ENCODE data around the gene USP6NL.

The USP6NL gene

GRCh38 chr10:11443468-11444154 is 167.8 kb downstream of the USP6NL start:
- H3K4me3 ChIP-seq (ENCODE audit: low read depth, low read length) = no peak overlapping the region
- DNase-seq (ENCODE audit: low read depth, low spot score) = no peak
- TF ChIP-seq, protein P1, sequence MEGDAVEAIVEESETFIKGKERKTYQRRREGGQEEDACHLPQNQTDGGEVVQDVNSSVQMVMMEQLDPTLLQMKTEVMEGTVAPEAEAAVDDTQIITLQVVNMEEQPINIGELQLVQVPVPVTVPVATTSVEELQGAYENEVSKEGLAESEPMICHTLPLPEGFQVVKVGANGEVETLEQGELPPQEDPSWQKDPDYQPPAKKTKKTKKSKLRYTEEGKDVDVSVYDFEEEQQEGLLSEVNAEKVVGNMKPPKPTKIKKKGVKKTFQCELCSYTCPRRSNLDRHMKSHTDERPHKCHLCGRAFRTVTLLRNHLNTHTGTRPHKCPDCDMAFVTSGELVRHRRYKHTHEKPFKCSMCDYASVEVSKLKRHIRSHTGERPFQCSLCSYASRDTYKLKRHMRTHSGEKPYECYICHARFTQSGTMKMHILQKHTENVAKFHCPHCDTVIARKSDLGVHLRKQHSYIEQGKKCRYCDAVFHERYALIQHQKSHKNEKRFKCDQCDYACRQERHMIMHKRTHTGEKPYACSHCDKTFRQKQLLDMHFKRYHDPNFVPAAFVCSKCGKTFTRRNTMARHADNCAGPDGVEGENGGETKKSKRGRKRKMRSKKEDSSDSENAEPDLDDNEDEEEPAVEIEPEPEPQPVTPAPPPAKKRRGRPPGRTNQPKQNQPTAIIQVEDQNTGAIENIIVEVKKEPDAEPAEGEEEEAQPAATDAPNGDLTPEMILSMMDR (IDR thresholded peaks at IDR 0.05; ENCODE audit: low read depth, low read length) = no peak
- in situ Hi-C loops (cut with HindIII; ENCODE audit: low sequenced_read_pairs) = no loop called here

- DNase-seq (ENCODE audit: low read depth, low spot score) = no peak
- H3K4me3 ChIP-seq (ENCODE audit: low read depth, low read length) = no peak overlapping the region
- TF ChIP-seq, protein P1 (IDR thresholded peaks at IDR 0.05; ENCODE audit: low read depth, low read length) = no peak
- in situ Hi-C loops (cut with HindIII; ENCODE audit: low sequenced_read_pairs) = no loop called here
Observed at GRCh38 chr10:11442001-11442773, 169.3 kb downstream of the USP6NL start.

DNA sequence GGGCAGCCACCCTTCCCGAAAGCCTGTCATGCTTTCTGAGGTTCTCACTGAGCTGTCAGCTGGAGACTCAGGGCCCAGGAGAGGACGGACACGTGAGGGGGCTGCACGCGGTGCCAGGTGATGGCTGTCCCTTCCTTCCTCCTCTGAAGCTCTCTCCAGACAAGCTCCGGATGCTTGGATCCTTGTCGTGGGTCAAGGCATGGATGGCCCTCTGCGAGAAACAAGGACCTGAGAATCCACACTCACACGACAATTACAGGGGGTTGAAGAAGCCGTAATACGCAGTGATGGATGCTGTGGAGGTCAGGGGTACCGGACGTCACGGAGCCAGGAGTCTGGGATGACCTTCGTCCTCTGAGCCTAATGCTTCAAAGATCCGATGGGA is 170.3 kb downstream of the USP6NL start:
- no peak for DNase-seq (ENCODE audit: low read depth, low spot score)
- H3K4me3 ChIP-seq (ENCODE audit: low read depth, low read length) = no peak overlapping the region
- TF ChIP-seq, protein P1 (IDR thresholded peaks at IDR 0.05; ENCODE audit: low read depth, low read length) = no peak
- in situ Hi-C loops (cut with HindIII; ENCODE audit: low sequenced_read_pairs) = no loop called here

DNA sequence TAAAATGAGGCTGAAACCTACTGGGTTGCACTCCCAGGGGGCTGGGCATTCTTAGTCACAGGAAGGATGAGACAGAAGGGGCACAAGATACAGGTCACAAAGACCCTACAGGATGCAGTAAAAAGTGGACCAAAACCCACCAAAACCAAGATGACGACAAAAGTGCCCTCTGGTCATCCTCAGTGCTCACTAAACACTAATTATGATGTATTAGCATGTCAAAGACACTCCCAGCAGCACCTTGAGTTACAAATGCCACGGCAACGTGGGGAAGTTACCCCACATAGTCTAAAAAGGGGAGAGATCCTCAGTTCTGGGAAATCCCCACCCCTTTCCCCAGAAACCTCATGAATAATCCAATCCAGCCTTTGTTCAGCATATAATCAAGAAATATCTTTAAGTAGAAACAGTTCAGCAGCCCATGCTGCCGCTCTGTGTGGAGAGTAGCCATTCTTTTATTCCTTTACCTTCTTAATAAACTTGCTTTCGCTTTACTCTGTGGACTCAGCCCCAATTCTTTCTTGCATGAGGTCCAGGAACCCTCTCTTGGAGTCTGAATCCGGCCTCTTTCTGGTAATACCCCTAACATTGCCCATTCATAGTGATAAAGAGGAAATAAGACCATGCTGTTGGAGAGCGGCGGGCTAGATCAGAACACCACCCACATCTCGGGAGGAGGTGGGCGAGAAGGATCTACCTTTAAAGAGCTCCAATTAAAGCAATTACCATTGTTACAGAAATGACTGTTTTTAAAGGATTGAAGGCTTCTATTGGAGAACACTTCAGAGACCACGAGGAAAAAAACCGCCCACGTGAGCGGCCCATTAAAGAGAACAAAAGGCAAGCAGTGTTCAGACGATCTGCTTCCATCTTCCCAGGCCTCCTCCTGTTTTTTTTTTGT is 170.9 kb downstream of the USP6NL start:
- in situ Hi-C loops (cut with HindIII; ENCODE audit: low sequenced_read_pairs) = no loop called here
- no peak for DNase-seq (ENCODE audit: low read depth, low spot score)
- TF ChIP-seq, protein P1 (IDR thresholded peaks at IDR 0.05; ENCODE audit: low read depth, low read length) = no peak
- H3K4me3 ChIP-seq (ENCODE audit: low read depth, low read length) = no peak overlapping the region

GRCh38 chr10:11439523-11440053 is 171.9 kb downstream of the USP6NL start:
- no peak overlapping the region for H3K4me3 ChIP-seq (ENCODE audit: low read depth, low read length)
- DNase-seq (ENCODE audit: low read depth, low spot score) = no peak
- TF ChIP-seq, protein P1 (IDR thresholded peaks at IDR 0.05; ENCODE audit: low read depth, low read length) = no peak
- in situ Hi-C loops (cut with HindIII; ENCODE audit: low sequenced_read_pairs) = no loop called here
